HepG2 (cell line): ENCODE data around the gene MBD3L3.
"Not testable (repeated sequence)": the region's sequence is repeated elsewhere in the genome, so short reads cannot be mapped to it uniquely, and the experiment has no call there.

ENCODE experiments used
- EP300 ChIP-seq, 3 experiments: sonication (generic) in 1 of 3; formaldehyde crosslinking in 1 of 3; IDR thresholded peaks; 2 replicates each; pipeline versions ENCODE4 v1.5.1 to v1.6.1; 2011 to 2020; ENCODE audit warnings: low read depth in 2 of 3, low read length in 2 of 3, borderline replicate concordance in 1 of 3, improper control_type of control experiment in 1 of 3, mild to moderate bottlenecking in 1 of 3, missing genetic modification reagents in 1 of 3, moderate library complexity in 1 of 3
- FOXO1 ChIP-seq: sonication (generic); formaldehyde crosslinking; IDR thresholded peaks from 2 replicates; pipeline ENCODE4 v1.4.0; 2020; ENCODE audit warnings: missing genetic modification reagents
- ISX ChIP-seq: sonication (generic); formaldehyde crosslinking; conservative IDR thresholded peaks from 2 replicates; pipeline ENCODE4 v1.5.0; 2020; ENCODE audit warnings: missing genetic modification reagents
- SIN3A ChIP-seq: IDR thresholded peaks from 2 replicates; pipeline ENCODE4 v1.6.1; 2011; ENCODE audit warnings: low read depth, mild to moderate bottlenecking, control low read depth, low read length, borderline replicate concordance
- ZBTB21 ChIP-seq: sonication (generic); formaldehyde crosslinking; IDR thresholded peaks from 2 replicates; pipeline ENCODE4 v1.4.0; 2020; ENCODE audit warnings: missing genetic modification reagents
- ZNF274 ChIP-seq: sonication (generic); formaldehyde crosslinking; IDR thresholded peaks from 2 replicates; pipeline ENCODE4 v1.5.1; 2020; ENCODE audit warnings: mild to moderate bottlenecking, missing genetic modification reagents
- ZNF350 ChIP-seq: sonication (generic); formaldehyde crosslinking; IDR thresholded peaks from 2 replicates; pipeline ENCODE4 v1.4.0; 2020; ENCODE audit warnings: mild to moderate bottlenecking, low read depth, missing genetic modification reagents, borderline replicate concordance
- ZNF460 ChIP-seq: sonication (generic); formaldehyde crosslinking; IDR thresholded peaks from 2 replicates; pipeline ENCODE4 v1.5.1; 2020; ENCODE audit warnings: missing genetic modification reagents, mild to moderate bottlenecking, borderline replicate concordance
- ZNF768 ChIP-seq: sonication (generic); formaldehyde crosslinking; IDR thresholded peaks from 2 replicates; pipeline ENCODE4 v1.4.0; 2020; ENCODE audit warnings: missing genetic modification reagents
- TF ChIP-seq, protein P1 (sequence below): sonication (generic); formaldehyde crosslinking; IDR thresholded peaks from 2 replicates; pipeline ENCODE4 v1.5.0; 2020; ENCODE audit warnings: mild to moderate bottlenecking, missing genetic modification reagents, moderate library complexity

DNA sequence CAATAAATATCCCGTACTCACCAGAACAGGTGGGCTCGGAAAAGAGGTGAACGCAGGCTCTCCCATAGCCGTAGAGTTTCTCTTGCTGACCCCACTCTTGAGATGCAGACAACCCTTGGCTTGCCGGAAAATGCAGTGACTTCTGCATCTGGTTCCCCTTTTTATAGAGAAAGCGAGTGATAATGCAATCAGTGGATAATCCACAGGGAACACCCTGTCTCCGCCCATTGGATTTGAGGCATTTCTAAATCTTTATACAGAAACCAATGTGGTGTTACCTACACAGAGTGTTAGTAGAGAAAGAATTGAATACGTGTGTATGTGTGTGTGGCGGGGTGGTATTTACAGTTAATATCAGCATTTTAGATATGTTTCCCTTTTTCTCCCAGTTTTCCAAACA is 18.4 kb downstream of the MBD3L3 start, which contains the start of gene MBD3L4:
- TF ChIP-seq, protein P1, sequence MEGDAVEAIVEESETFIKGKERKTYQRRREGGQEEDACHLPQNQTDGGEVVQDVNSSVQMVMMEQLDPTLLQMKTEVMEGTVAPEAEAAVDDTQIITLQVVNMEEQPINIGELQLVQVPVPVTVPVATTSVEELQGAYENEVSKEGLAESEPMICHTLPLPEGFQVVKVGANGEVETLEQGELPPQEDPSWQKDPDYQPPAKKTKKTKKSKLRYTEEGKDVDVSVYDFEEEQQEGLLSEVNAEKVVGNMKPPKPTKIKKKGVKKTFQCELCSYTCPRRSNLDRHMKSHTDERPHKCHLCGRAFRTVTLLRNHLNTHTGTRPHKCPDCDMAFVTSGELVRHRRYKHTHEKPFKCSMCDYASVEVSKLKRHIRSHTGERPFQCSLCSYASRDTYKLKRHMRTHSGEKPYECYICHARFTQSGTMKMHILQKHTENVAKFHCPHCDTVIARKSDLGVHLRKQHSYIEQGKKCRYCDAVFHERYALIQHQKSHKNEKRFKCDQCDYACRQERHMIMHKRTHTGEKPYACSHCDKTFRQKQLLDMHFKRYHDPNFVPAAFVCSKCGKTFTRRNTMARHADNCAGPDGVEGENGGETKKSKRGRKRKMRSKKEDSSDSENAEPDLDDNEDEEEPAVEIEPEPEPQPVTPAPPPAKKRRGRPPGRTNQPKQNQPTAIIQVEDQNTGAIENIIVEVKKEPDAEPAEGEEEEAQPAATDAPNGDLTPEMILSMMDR (CRISPR knock-in tag): not testable (repeated sequence)
- not testable (repeated sequence) for TF ChIP-seq EP300 (IDR thresholded peaks at IDR 0.05; ENCODE audit: low read depth in 2 of 2, low read length in 2 of 2); EP300 (CRISPR knock-in tag; IDR thresholded peaks at IDR 0.05; ENCODE audit: borderline replicate concordance); ZNF768; ZNF460 (CRISPR knock-in tag); SIN3A; ZBTB21 (CRISPR knock-in tag); ISX (CRISPR knock-in tag); ZNF274; ZNF350 (CRISPR knock-in tag); FOXO1 (CRISPR knock-in tag)
